ENCODE measurements around the gene GSK3A.

Gene GSK3A

DNA sequence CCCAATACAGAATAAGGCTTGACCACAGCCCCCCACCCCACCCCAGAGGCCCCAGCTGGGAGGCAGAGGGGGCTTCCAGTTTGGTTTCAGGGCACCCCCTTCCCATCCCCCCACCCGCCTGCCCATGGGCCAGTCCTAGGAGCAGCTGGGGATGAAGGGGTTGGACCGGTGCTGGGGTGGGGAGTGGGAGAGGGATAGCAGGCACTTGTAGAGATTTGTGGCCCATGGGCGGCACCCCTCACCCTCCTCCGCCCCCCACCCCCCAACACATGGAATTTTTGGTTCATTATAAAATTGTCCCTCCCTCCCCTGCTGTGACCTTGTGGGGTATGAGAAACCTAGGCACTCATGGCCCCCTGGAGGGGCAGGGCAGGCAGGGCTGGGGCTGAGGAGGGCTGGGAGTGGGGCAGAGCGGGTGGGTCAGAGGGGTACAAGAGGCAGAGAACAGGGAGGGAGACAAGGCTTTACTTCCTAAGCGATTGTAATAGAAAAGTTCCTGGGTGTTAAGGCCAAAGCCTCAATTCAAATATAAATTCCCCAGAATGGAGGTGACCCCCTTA lies 5.3 kb upstream of the GSK3A start:
- no peak for DNase-seq

DNA sequence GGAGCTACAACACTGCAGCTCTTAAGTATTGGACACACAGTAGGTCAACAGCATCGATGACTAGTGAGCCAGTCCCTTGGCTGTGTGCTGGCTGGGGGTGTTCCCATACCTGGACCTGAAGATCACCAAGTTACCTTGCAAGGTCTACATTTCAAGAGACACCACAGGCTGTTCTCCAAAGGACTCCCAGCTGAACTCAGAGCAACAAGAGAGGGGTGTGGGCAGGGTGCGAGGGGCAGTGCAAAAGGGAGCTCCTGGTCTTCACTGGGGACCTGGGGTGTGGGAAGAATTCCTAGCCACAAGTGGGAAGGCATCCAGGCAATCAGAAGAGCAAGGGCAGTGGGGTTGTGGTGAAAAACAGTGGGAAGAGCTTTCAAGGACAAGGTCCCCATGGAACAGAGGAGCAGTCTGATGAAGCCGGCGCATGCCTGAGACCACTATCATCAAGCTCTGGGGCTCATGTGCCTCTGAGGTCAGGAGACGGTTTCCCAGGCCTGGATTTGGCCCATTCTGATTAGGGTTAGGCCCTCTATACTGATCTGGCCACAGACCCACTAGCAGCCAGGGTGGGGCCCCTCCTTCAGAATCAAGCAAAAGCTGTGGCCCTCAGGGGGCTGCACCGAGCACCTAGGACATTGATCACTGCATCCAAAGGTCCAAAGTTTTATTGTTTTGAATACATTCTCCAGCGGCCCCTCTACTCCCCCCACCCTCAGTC lies 4.7 kb upstream of the GSK3A start:
- no peak for DNase-seq

- DNase-seq: no peak
These were observed 3.9 kb upstream of the GSK3A start for GRCh38 chr19:42246143-42246921.

- DNase-seq: no peak
These were observed 2.8 kb upstream of the GSK3A start for GRCh38 chr19:42245231-42245630.

GRCh38 chr19:42244347-42245220 lies 2.2 kb upstream of the GSK3A start:
- peak; percentile 64 for DNase-seq

GRCh38 chr19:42242069-42242511 lies 312 bp downstream of the GSK3A start:
- no peak for DNase-seq

DNA sequence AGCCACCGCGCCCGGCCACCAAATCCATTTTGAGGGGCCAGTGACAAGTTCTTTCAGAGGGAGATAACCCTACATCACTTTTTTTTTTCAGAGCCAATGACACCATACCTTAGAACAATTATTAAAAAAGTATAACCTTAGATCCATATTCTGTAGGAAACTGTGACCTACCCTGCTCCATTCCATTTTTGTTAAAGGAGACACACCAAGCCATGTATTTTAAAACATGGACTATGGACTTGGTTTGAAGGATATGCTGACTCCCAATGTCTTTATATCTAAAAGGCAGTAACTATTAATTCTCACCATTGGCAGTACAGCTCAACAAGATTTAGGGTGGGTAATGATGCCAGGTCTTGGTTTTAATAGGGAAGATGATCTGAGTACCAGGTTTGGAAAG lies 1.1 kb downstream of the GSK3A start:
- DNase-seq: no peak

- DNase-seq: no peak
These were observed 2.7 kb downstream of the GSK3A start for GRCh38 chr19:42239544-42240220.

DNA sequence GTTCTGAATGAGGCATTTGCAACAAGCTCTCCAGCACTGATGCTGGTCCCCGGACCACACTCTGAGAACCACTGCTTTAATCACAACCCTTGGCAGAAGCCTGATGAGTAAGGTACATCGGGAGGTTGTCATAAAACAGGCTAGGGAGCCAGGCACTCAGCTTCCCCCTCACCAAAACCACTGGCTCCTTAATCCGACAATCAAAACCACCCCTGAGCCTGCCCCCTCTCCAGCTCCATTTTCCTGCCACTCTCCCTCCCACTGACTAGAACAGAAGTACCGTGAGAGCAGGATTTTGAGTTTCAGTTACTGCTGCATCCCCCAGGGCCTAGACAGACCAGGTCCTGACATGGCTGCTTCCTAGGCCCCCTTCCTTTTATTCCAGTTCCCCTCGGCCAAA lies 7.2 kb downstream of the GSK3A start:
- no peak for DNase-seq

DNA sequence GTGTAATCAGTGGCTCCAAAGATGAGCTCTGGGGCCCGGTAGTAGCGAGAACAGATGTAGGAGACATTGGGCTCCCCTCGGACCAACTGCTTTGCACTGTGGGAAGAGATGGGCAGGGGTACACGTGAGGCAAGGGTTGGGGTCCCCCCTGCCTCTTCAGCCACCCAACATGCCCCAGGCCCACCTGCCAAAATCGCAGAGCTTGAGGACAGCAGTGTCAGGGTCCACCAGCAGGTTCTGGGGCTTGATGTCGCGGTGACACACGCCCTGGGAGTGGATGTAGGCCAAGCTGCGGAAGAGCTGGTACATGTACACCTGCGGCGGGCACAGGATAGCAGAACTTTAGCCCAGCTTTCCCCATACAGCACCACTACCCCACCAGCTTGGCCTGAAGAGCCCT lies 8.0 kb downstream of the GSK3A start:
- DNase-seq: no peak

DNA sequence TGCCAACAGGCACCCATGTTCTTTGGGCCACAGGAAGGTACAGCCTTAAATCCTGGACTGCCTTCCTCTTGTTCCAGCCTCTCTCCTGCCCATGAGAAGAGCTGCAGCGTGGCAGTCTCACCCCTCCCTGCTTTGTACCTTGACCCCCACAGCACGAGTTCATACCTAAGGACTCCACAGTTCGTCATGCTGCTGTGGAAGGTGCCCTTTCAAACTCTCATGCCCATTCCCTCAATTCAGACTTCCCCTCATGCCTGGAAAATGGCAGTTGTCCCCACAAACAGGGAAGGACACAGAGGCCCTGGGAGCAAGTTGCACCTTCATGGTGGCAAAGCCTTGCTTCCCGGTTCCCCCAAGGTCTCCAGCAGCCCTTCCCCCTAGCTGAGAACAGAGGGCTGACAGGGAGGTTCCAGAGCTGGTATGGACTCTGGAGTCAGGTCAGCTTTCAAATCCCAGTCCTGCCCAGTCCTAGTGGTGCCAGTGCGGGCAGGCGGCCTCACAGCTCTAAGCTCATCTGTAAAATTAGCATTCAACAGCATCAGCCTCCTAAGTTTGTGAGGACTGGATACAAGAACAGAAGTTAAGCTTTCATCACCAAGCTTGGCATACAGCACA lies 8.6 kb downstream of the GSK3A start:
- no peak for DNase-seq

DNA sequence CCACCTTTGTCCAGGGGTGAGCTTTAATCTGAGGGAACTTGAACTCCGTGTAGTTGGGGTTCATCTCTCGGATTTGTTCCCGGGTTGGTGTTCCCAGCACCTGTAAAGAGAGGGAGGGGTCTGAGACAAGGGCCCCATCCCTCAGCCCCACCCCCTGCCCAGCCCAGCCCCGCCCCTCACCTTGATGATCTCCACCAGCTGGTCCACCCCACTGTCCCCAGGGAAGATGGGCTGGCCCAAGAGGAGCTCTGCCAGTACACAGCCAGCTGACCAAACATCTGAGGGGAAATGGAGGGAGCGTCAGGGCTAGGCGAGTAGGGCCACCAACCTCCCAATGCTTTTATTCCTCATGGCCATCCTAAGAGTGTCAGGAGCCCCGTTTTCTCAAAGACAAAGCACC lies 9.3 kb downstream of the GSK3A start:
- DNase-seq: no peak

DNA sequence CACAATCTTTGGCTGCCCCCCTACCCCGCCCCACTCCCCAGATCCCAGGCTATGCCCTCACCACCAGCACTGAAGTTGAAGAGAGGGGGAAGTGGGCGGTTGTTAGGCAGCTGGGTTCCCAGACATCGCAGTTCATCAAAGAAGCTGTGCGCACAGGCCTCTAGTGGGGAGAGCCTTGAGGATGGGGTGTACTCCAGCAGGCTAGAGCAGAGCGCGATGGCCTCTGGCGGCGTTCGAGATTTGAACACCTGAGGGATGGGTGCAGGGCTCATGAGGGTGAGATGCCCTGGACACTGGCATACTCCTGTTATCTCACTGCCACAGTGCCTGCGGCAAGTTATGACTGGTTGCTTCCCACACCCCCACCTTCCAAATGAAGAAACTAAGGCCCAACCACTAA lies 10.0 kb downstream of the GSK3A start:
- DNase-seq: no peak

GRCh38 chr19:42230571-42230970 lies 11.8 kb downstream of the GSK3A start:
- DNase-seq: no peak

DNA sequence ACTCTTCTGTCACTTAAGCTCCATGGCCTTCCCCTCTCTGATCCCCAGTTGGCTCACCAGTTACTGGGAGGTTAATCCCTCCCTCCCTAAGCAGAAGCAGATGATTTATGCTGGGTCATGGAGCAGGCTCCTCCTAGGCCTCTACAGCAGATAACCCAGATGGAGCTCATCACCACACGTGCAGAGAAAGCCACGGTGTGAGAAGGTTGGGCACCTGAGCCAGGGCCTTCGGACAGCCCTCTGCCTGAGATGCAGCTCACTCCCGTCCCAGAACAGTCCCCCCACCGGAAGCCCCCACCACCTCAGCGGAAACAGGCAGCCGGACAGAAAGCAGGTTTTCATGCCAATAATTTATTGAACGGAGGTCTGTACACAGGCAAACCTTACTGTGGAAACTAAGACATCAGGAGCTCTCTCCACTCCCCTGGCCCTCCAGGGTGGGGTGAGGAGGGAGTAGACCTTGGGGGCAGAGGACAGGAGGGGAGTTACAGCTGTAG lies 12.5 kb downstream of the GSK3A start:
- DNase-seq: no peak

GRCh38 chr19:42229301-42229854 lies 13.0 kb downstream of the GSK3A start:
- no peak for DNase-seq

- no peak for DNase-seq
These were observed 13.8 kb downstream of the GSK3A start for GRCh38 chr19:42228641-42229040.

DNA sequence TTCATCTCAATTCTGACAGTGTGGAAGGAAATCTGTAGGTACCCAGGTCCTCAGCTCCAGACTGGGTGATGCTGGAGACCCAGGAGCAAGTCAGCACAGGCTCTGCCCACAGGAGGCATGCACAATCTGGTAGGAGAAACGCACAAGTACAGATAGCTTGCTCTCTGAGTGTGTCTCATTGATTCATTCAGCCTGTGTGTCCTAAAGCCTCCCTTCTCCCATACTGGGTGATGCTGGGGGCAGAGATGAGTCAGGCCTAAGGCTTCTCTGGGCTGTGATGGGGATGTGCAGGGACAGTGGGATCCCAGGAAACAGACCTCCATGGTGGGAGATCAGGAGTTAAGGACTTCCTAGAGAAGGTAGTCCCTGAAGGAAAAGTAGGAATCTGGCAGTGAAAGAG lies 15.5 kb downstream of the GSK3A start:
- DNase-seq: no peak

GRCh38 chr19:42225718-42226292 lies 16.6 kb downstream of the GSK3A start:
- DNase-seq: no peak

DNA sequence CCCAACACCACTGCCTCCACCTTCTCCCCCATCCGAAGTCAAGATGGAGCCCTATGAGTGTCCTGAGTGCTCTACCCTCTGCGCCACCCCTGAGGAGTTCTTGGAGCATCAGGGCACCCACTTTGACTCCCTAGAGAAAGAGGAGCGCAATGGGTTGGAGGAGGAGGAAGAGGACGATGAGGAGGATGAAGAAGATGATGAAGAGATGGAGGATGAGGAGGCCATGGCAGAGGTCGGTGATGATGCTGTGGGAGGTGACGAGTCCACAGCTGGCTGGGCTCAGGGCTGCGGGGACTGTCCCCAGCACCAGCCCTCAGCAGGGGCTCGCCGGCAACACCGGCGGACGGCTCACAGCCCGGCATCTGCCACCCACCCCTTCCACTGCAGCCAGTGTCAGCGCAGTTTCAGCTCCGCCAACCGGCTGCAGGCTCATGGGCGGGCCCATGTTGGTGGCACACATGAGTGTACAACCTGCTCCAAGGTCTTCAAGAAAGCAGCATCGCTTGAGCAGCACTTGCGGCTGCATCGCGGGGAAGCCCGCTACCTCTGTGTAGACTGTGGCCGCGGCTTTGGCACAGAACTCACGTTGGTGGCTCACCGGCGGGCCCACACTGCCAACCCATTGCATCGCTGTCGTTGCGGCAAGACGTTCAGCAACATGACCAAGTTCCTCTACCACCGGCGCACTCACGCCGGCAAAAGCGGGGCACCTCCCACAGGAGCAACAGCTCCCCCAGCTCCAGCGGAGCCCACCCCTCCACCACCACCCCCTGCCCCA lies 17.3 kb downstream of the GSK3A start:
- no peak for DNase-seq

DNA sequence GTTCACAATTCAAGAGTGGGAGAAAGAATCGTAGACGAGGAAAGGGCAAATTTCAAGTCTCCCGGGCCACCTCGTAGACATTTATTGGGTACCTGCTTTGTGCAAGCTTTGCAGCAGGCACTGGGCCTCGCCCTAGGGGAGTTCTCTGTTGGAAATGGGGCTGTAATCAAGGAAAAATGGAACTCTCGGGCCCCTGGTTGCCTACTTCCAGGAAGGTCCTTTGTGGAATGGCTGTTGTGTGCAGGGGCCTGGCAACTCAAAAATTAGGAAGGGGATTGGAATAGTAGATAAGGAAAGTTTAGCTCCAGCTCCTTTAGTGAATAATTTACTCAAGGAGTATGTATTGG lies 21.7 kb downstream of the GSK3A start:
- no peak for DNase-seq

Measured in NCI-H1436 treated with DMSO at 0.1 percent for 48 hours (cell line).